ENCODE data around the gene CSGALNACT2. TPM values are rescaled to one million over a fixed set of nuclear protein-coding genes. Genes with fewer than 3 reads are reported as not detected.
A peak's percentile ranks its signal among the peaks of the same experiment; 100 is the strongest.
"Not testable (repeated sequence)": the region's sequence is repeated elsewhere in the genome, so short reads cannot be mapped to it uniquely, and the experiment has no call there.

The CSGALNACT2 gene, protein sequence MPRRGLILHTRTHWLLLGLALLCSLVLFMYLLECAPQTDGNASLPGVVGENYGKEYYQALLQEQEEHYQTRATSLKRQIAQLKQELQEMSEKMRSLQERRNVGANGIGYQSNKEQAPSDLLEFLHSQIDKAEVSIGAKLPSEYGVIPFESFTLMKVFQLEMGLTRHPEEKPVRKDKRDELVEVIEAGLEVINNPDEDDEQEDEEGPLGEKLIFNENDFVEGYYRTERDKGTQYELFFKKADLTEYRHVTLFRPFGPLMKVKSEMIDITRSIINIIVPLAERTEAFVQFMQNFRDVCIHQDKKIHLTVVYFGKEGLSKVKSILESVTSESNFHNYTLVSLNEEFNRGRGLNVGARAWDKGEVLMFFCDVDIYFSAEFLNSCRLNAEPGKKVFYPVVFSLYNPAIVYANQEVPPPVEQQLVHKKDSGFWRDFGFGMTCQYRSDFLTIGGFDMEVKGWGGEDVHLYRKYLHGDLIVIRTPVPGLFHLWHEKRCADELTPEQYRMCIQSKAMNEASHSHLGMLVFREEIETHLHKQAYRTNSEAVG
- 10 to 100 TPM in 7 of 8 experiments, 1 to 10 TPM in 1; 6.6 to 22.9 (median 11.8) TPM for total RNA-seq

DNA sequence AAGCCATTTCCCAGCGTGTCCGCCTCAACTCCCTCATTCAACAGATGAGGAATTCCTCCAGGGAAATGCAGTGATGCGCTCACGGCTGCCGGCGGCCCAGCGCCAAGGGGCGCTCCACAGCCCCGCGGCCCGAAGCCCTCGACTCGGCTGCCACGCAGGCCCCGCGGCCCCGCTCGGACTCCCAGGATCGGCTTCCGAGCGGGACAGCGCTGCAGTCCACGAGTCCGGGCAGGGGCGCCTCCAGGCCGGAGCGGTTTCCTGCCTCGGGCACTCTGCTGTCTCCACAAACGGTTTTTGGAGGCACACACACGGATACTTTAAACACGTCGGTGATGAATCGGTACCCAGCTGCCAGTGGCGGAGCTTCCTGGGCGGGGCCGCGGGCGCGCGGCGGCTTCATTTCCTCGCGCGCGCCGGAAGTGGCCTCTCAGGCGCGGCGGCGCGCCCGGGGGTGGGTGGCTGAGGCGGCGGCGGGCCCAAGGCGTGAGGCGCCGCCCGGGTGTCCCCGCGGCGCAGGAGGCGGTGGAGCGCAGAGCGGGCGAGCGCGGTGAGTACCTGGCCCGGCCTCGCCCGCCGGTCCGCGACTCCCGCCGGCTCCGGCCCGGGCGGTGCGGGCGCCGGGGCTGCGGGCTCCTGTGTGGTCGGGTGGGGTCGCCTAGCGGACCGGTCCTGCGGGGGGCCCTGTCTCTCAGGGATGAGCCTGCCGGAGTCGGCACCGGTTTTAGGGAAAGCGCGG lies at the start of gene CSGALNACT2:
Gene CSGALNACT2, plus strand, starts transcription at position 425 of the 736 bp plus-strand sequence. CDS start 16,705 bp downstream, outside the sequence.
- WGBS, 10 experiments, result 0% methylated on average over 2 to 13 of the region's 93 CpGs; no CpG with 5 or more reads in 6 of the 10 experiments
- peaks cover 12 to 18% of the 10 kb centered on the region in 2 donors for H3K4me1 ChIP-seq (replicated peaks in 1 of 2)
- in situ Hi-C loops (cut with MboI; ENCODE audit: low pct_unique_long_range_greater_than_20kb in 2 of 9, low sequenced_read_pairs in 9 of 9, unreplicated experiment in 9 of 9), result no loop called here
- ATAC-seq (replicated peaks in 6 of 8), result peak; percentile 71 to 89 (median 86)
- H3K4me3 ChIP-seq, result peak within 1 kb of the TSS; percentile 63 to 98 (median 97)
- H3K27ac ChIP-seq, result peak within 1 kb of the TSS; percentile 89 to 94

DNA sequence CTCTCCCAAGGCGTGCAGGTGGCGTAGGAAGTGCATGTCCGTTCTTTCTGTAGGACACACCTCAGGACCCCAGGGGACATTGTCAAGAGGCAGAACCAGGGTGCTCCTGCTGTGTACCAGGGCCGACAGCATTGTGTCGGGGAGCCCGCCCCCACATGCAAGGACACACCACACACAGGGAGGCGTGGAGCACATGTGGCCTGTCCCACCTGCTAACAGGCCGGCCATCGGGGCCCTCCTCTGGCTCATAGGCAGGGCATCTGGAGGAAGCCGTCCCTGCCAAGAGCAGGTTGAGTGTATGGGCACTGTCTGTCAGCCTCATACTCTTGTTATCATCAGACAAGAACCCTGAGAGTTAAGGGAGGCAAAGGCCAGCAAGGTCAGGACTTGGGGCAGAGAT lies 48.7 kb upstream of the CSGALNACT2 start:
- WGBS, 10 experiments, result 94% methylated on average over 3 of the region's 10 CpGs; no CpG with 5 or more reads in 9 of the 10 experiments
- Histone ChIP-seq H3K27ac (no peak overlapping the region), H3K4me3 (no peak overlapping the region), H3K4me1 (replicated peaks in 1 of 2) (peaks cover 0 to 7% of the 10 kb centered on the region in 2 donors)
- no peak for ATAC-seq (replicated peaks in 6 of 8)
- in situ Hi-C loops (cut with MboI; ENCODE audit: low pct_unique_long_range_greater_than_20kb in 2 of 9, low sequenced_read_pairs in 9 of 9, unreplicated experiment in 9 of 9), result loop anchor here in 1 of 9 experiments (25.0 kb wide), 1 partner anchor 227 kb away; no protein-coding TSS in a partner anchor

GRCh38 chr10:43090188-43090587 lies 48.1 kb upstream of the CSGALNACT2 start:
- H3K27ac ChIP-seq, result no peak overlapping the region
- in situ Hi-C loops (cut with MboI; ENCODE audit: low pct_unique_long_range_greater_than_20kb in 2 of 9, low sequenced_read_pairs in 9 of 9, unreplicated experiment in 9 of 9), result loop anchor here in 2 of 9 experiments (10.0 to 25.0 kb wide), 2 partner anchors 215 to 228 kb away; no protein-coding TSS in a partner anchor
- peak in 3 of 8 experiments; percentile 13 to 48 (median 39) for ATAC-seq (replicated peaks in 6 of 8)
- 0 to 80% (median 30%) methylated on average over 1 to 7 of the region's 8 CpGs; no CpG with 5 or more reads in 4 of the 10 experiments for WGBS, 10 experiments
- peaks cover 0 to 7% of the 10 kb centered on the region in 2 donors for H3K4me1 ChIP-seq (replicated peaks in 1 of 2)
- no peak overlapping the region for H3K4me3 ChIP-seq

GRCh38 chr10:43090664-43091063 lies 47.6 kb upstream of the CSGALNACT2 start:
- WGBS, 10 experiments, result 0 to 100% (median 86%) methylated on average over 1 to 8 of the region's 10 CpGs; no CpG with 5 or more reads in 2 of the 10 experiments
- no peak overlapping the region for H3K4me3 ChIP-seq
- no peak overlapping the region for H3K27ac ChIP-seq
- peaks cover 0 to 7% of the 10 kb centered on the region in 2 donors for H3K4me1 ChIP-seq (replicated peaks in 1 of 2)
- ATAC-seq (replicated peaks in 6 of 8), result no peak
- in situ Hi-C loops (cut with MboI; ENCODE audit: low pct_unique_long_range_greater_than_20kb in 2 of 9, low sequenced_read_pairs in 9 of 9, unreplicated experiment in 9 of 9), result loop anchor here in 2 of 9 experiments (10.0 to 25.0 kb wide), 2 partner anchors 216 to 228 kb away; no protein-coding TSS in a partner anchor

DNA sequence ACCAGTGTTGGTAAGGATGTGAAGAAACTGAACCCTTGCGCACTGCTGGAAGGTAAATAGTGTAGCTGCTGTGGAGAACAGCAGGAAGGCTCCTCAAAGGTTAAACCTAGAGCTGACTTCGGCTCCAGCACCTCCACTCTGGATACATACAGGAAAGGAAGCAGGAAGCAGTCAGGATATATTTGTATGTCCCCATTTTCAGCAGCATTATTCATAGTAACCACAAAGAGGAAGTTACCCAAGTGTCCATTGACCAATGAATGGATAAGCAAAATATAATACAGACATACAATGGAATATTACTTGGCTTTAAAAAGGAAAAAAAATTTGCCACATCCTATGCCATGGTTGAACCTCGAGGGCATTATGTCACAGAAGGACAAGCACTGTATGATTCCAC lies 46.4 kb upstream of the CSGALNACT2 start:
- WGBS, 10 experiments, result 33 to 100% (median 61%) methylated on average over 1 to 3 of the region's 3 CpGs; no CpG with 5 or more reads in 1 of the 10 experiments
- no peak for ATAC-seq (replicated peaks in 6 of 8)
- peaks cover 0 to 7% of the 10 kb centered on the region in 2 donors for H3K4me1 ChIP-seq (replicated peaks in 1 of 2)
- in situ Hi-C loops (cut with MboI; ENCODE audit: low pct_unique_long_range_greater_than_20kb in 2 of 9, low sequenced_read_pairs in 9 of 9, unreplicated experiment in 9 of 9), result loop anchor here in 2 of 9 experiments (10.0 to 25.0 kb wide), 2 partner anchors 217 to 230 kb away; no protein-coding TSS in a partner anchor
- no peak overlapping the region for H3K27ac ChIP-seq
- H3K4me3 ChIP-seq, result no peak overlapping the region

GRCh38 chr10:43093423-43094076 lies 44.7 kb upstream of the CSGALNACT2 start:
- H3K4me3 ChIP-seq, result no peak overlapping the region
- in situ Hi-C loops (cut with MboI; ENCODE audit: low pct_unique_long_range_greater_than_20kb in 2 of 9, low sequenced_read_pairs in 9 of 9, unreplicated experiment in 9 of 9), result loop anchor here in 2 of 9 experiments (10.0 to 25.0 kb wide), 2 partner anchors 219 to 231 kb away; no protein-coding TSS in a partner anchor
- WGBS, 10 experiments, result 0 to 80% (median 34%) methylated on average over 1 to 4 of the region's 12 CpGs; no CpG with 5 or more reads in 6 of the 10 experiments
- H3K4me1 ChIP-seq (replicated peaks in 1 of 2), result peaks cover 0 to 7% of the 10 kb centered on the region in 2 donors
- peak overlapping the region in 1 of 2 donors; percentile 19 for H3K27ac ChIP-seq
- ATAC-seq (replicated peaks in 6 of 8), result peak; percentile 71 to 97 (median 90)

- WGBS, 10 experiments, result 14 to 100% (median 71%) methylated on average over 1 to 5 of the region's 9 CpGs; no CpG with 5 or more reads in 5 of the 10 experiments
- Histone ChIP-seq H3K4me1 (replicated peaks in 1 of 2) (peaks cover 0 to 7% of the 10 kb centered on the region in 2 donors), H3K4me3 (no peak overlapping the region), H3K27ac (no peak overlapping the region)
- peak in 3 of 8 experiments; percentile 32 to 46 (median 42) for ATAC-seq (replicated peaks in 6 of 8)
- in situ Hi-C loops (cut with MboI; ENCODE audit: low pct_unique_long_range_greater_than_20kb in 2 of 9, low sequenced_read_pairs in 9 of 9, unreplicated experiment in 9 of 9), result loop anchor here in 2 of 9 experiments (10.0 to 25.0 kb wide), 2 partner anchors 219 to 232 kb away; no protein-coding TSS in a partner anchor
Observed at GRCh38 chr10:43094085-43094484, 44.2 kb upstream of the CSGALNACT2 start.

DNA sequence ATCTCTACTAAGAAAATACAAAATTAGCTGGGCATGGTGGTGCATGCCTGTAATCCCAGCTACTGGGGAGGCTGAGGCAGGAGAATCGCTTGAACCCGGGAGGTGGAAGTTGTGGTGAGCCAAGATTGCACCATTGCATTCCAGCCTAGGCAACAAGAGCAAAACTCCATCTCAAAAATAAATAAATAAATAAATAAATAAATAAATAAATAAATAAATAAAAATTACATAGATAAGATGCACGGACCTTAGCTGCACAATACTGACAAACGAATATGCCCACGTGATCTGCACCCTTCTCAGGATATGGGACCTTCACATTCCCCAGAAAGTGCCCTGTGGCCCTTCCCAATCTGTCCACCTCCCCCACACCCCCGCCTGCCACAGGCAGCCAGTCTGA lies 38.9 kb upstream of the CSGALNACT2 start:
- in situ Hi-C loops (cut with MboI; ENCODE audit: low pct_unique_long_range_greater_than_20kb in 2 of 9, low sequenced_read_pairs in 9 of 9, unreplicated experiment in 9 of 9), result loop anchor here in 2 of 9 experiments (10.0 to 25.0 kb wide), 2 partner anchors 225 to 237 kb away; no protein-coding TSS in a partner anchor
- H3K4me3 ChIP-seq; ATAC-seq (replicated peaks in 6 of 8); H3K4me1 ChIP-seq (replicated peaks in 1 of 2); H3K27ac ChIP-seq: not testable (repeated sequence)
- WGBS, 10 experiments, result 40 to 90% (median 87%) methylated on average over 1 to 6 of the region's 6 CpGs; no CpG with 5 or more reads in 5 of the 10 experiments

- Histone ChIP-seq H3K4me3 (no peak overlapping the region), H3K27ac (no peak overlapping the region), H3K4me1 (replicated peaks in 1 of 2) (no peaks in the 10 kb centered on the region)
- 22 to 100% (median 75%) methylated on average over 1 to 3 of the region's 4 CpGs; no CpG with 5 or more reads in 1 of the 10 experiments for WGBS, 10 experiments
- in situ Hi-C loops (cut with MboI; ENCODE audit: low pct_unique_long_range_greater_than_20kb in 2 of 9, low sequenced_read_pairs in 9 of 9, unreplicated experiment in 9 of 9), result loop anchor here in 8 of 9 experiments (10.0 to 25.0 kb wide), 2 partner anchors 225 to 238 kb away; no protein-coding TSS in a partner anchor
- ATAC-seq (replicated peaks in 6 of 8), result no peak
Observed at GRCh38 chr10:43099928-43100327, 38.3 kb upstream of the CSGALNACT2 start.

GRCh38 chr10:43100366-43100765 lies 37.9 kb upstream of the CSGALNACT2 start:
- H3K27ac ChIP-seq, result no peak overlapping the region
- no peaks in the 10 kb centered on the region for H3K4me1 ChIP-seq (replicated peaks in 1 of 2)
- in situ Hi-C loops (cut with MboI; ENCODE audit: low pct_unique_long_range_greater_than_20kb in 2 of 9, low sequenced_read_pairs in 9 of 9, unreplicated experiment in 9 of 9), result loop anchor here in 6 of 9 experiments (25.0 kb wide), 1 partner anchor 238 kb away; no protein-coding TSS in a partner anchor
- WGBS, 10 experiments, result 20 to 100% (median 63%) methylated on average over 1 to 6 of the region's 17 CpGs; no CpG with 5 or more reads in 3 of the 10 experiments
- no peak for ATAC-seq (replicated peaks in 6 of 8)
- H3K4me3 ChIP-seq, result no peak overlapping the region

GRCh38 chr10:43102063-43102828 lies 36.0 kb upstream of the CSGALNACT2 start:
- H3K27ac ChIP-seq, result no peak overlapping the region
- H3K4me1 ChIP-seq (replicated peaks in 1 of 2), result peaks cover 0 to 3% of the 10 kb centered on the region in 2 donors
- 0 to 90% (median 79%) methylated on average over 1 to 17 of the region's 19 CpGs; no CpG with 5 or more reads in 2 of the 10 experiments for WGBS, 10 experiments
- ATAC-seq (replicated peaks in 6 of 8), result no peak
- no peak overlapping the region for H3K4me3 ChIP-seq
- in situ Hi-C loops (cut with MboI; ENCODE audit: low pct_unique_long_range_greater_than_20kb in 2 of 9, low sequenced_read_pairs in 9 of 9, unreplicated experiment in 9 of 9), result loop anchor here in 6 of 9 experiments (25.0 kb wide), 1 partner anchor 240 kb away; no protein-coding TSS in a partner anchor

Data from motor neuron (in vitro differentiated cells).